IMR-90 (cell line): ENCODE results near the gene GAS5. TPM values are rescaled to one million over a fixed set of nuclear protein-coding genes. Genes with fewer than 3 reads are reported as not detected.

Source experiments
- ATAC-seq: fragments of 200-7000 bp; cut with Tn5 transposase; 2 replicates; pipeline ENCODE4 v1.9.1; 2020; ENCODE audit warnings: low read depth, mild to moderate bottlenecking, moderate library complexity
- BruUV-seq: library from RNA; stranded (reverse); fragments of 400-500 nt; replicated peaks from 2 replicates; lab custom pipeline; 2021; lab: Mats Ljungman, UMichigan
- CTCF ChIA-PET: fragments of 300-600 bp; formaldehyde crosslinking; extraction: SDS; loops from one replicate; lab custom pipeline; 2021; ENCODE audit warnings: antibody characterized with exemption; lab: Yijun Ruan, JAX
- POLR2A ChIA-PET: fragments of 300-600 bp; sonication (Branson Sonifier 250); formaldehyde crosslinking; loops from one replicate; lab custom pipeline; 2022; ENCODE audit warnings: antibody characterized with exemption; ENCODE audit not compliant: unreplicated experiment; lab: Charles Lee
- DNase-seq: peaks from one replicate; pipeline ENCODE4 v3.0.0; 2013
- H2AFZ ChIP-seq: replicated peaks from 2 replicates; pipeline ENCODE3; 2013; ENCODE audit warnings: low read length, mild to moderate bottlenecking; ENCODE audit not compliant: poor library complexity
- H2AK5ac ChIP-seq: 2 replicates; pipeline ENCODE4 v1.6.1; 2013; ENCODE audit warnings: low read depth, low read length, inconsistent platforms
- H2AK9ac ChIP-seq: replicated peaks from 2 replicates; pipeline ENCODE3; 2013; ENCODE audit warnings: mild to moderate bottlenecking, low read depth, low read length, moderate library complexity; ENCODE audit not compliant: poor library complexity
- H2BK120ac ChIP-seq: 2 replicates; pipeline ENCODE4 v1.6.1; 2013; ENCODE audit warnings: low read depth, low read length, inconsistent platforms
- H2BK15ac ChIP-seq: 3 replicates; pipeline ENCODE4 v1.6.1; 2013; ENCODE audit warnings: low read depth, low read length, inconsistent platforms
- H2BK20ac ChIP-seq: 2 replicates; pipeline ENCODE4 v1.6.1; 2013; ENCODE audit warnings: low read depth, mild to moderate bottlenecking, inconsistent platforms, low read length, moderate library complexity
- H2BK5ac ChIP-seq: 2 replicates; pipeline ENCODE4 v1.6.1; 2013; ENCODE audit warnings: mild to moderate bottlenecking, low read depth, low read length, inconsistent platforms; ENCODE audit not compliant: poor library complexity, severe bottlenecking
- H3K14ac ChIP-seq: replicated peaks from 2 replicates; pipeline ENCODE4 v1.6.1; 2013; ENCODE audit warnings: low read depth, low read length, inconsistent platforms
- H3K18ac ChIP-seq: 2 replicates; pipeline ENCODE4 v1.6.1; 2013; ENCODE audit warnings: low read depth, low read length, control low read depth
- H3K23ac ChIP-seq: 2 replicates; pipeline ENCODE4 v1.6.1; 2013; ENCODE audit warnings: low read depth, low read length, inconsistent platforms
- H3K27ac ChIP-seq: 2 replicates; pipeline ENCODE4 v1.5.1; 2013; ENCODE audit warnings: mild to moderate bottlenecking, control low read depth, low read length; ENCODE audit not compliant: insufficient read depth
- H3K27me3 ChIP-seq: 2 replicates; pipeline ENCODE4 v1.6.1; 2013; ENCODE audit warnings: low read length; ENCODE audit not compliant: control insufficient read depth, insufficient read depth
- H3K36me3 ChIP-seq: 2 replicates; pipeline ENCODE4 v1.6.1; 2013; ENCODE audit warnings: low read length, mixed read lengths; ENCODE audit not compliant: control insufficient read depth, insufficient read depth
- H3K4ac ChIP-seq: 2 replicates; pipeline ENCODE4 v1.6.1; 2013; ENCODE audit warnings: low read depth, low read length, inconsistent platforms
- H3K4me1 ChIP-seq: 2 replicates; pipeline ENCODE4 v1.6.1; 2013; ENCODE audit warnings: low read length, mixed read lengths; ENCODE audit not compliant: control insufficient read depth, insufficient read depth
- H3K4me2 ChIP-seq: 2 replicates; pipeline ENCODE4 v1.6.1; 2013; ENCODE audit warnings: low read depth, mild to moderate bottlenecking, control low read depth, low read length, moderate library complexity
- H3K4me3 ChIP-seq: 2 replicates; pipeline ENCODE4 v1.5.1; 2013; ENCODE audit warnings: low read depth, mild to moderate bottlenecking, control low read depth, low read length, moderate library complexity; ENCODE audit not compliant: insufficient read depth
- H3K56ac ChIP-seq: 2 replicates; pipeline ENCODE4 v1.6.1; 2013; ENCODE audit warnings: low read length, inconsistent platforms; ENCODE audit not compliant: insufficient read depth; ENCODE audit errors: extremely low read depth
- H3K79me1 ChIP-seq, 2 experiments: 2 replicates each; pipeline ENCODE4 v1.6.1; 2013; ENCODE audit warnings: low read length in 2 of 2, inconsistent platforms in 1 of 2, low read depth in 1 of 2
- H3K9ac ChIP-seq: 2 replicates; pipeline ENCODE4 v1.6.1; 2013; ENCODE audit warnings: low read depth, low read length, control low read depth
- H3K9me1 ChIP-seq: 2 replicates; pipeline ENCODE4 v1.6.1; 2013; ENCODE audit warnings: low read length, inconsistent platforms; ENCODE audit not compliant: insufficient read depth
- H3K9me3 ChIP-seq: 2 replicates; pipeline ENCODE4 v1.6.1; 2013; ENCODE audit warnings: low read length; ENCODE audit not compliant: control insufficient read depth, insufficient read depth
- H4K20me1 ChIP-seq: 2 replicates; pipeline ENCODE4 v1.6.1; 2013; ENCODE audit warnings: low read length, inconsistent platforms; ENCODE audit not compliant: insufficient read depth
- H4K5ac ChIP-seq: 2 replicates; pipeline ENCODE4 v1.6.1; 2013; ENCODE audit warnings: mild to moderate bottlenecking, low read depth, low read length, control low read depth
- H4K8ac ChIP-seq, 2 experiments: 2 replicates each; pipeline ENCODE4 v1.6.1; 2013; ENCODE audit warnings: low read depth in 2 of 2, low read length in 2 of 2, control low read depth in 1 of 2, inconsistent platforms in 1 of 2
- H4K91ac ChIP-seq: 2 replicates; pipeline ENCODE4 v1.6.1; 2013; ENCODE audit warnings: low read depth, low read length, inconsistent platforms; ENCODE audit not compliant: insufficient read depth
- FOS ChIP-seq: fragments of 150-350 bp; IDR thresholded peaks from 2 replicates; pipeline ENCODE4 v1.6.1; 2016; ENCODE audit warnings: low read depth, low read length
- MAFK ChIP-seq: IDR thresholded peaks from 2 replicates; pipeline ENCODE4 v1.6.1; 2012; ENCODE audit warnings: low read depth, low read length, improper control_type of control experiment
- MAZ ChIP-seq: IDR thresholded peaks from 2 replicates; pipeline ENCODE4 v1.6.1; 2012; ENCODE audit warnings: low read depth, mild to moderate bottlenecking, low read length, improper control_type of control experiment, moderate library complexity, borderline replicate concordance
- MXI1 ChIP-seq: IDR thresholded peaks from 2 replicates; pipeline ENCODE4 v1.6.1; 2012; ENCODE audit warnings: low read depth, mild to moderate bottlenecking, low read length, moderate library complexity, borderline replicate concordance
- NFE2L2 ChIP-seq: fragments of 150-350 bp; IDR thresholded peaks from 2 replicates; pipeline ENCODE4 v1.6.1; 2016; ENCODE audit warnings: low read depth, mild to moderate bottlenecking, low read length
- RAD21 ChIP-seq: IDR thresholded peaks from 2 replicates; pipeline ENCODE4 v1.6.1; 2012; ENCODE audit warnings: low read length, improper control_type of control experiment
- RCOR1 ChIP-seq: IDR thresholded peaks from 2 replicates; pipeline ENCODE4 v1.6.1; 2012; ENCODE audit warnings: mild to moderate bottlenecking, low read length, improper control_type of control experiment; ENCODE audit not compliant: insufficient replicate concordance
- WGBS, 2 experiments: methylation state at CpG; one replicate each; pipeline versions ENCODE4 v1.1.5 to v1.1.7; 2013; ENCODE audit warnings: missing lambda C conversion rate in 2 of 2; ENCODE audit not compliant: insufficient read length in 1 of 2; ENCODE audit errors: extremely low coverage in 2 of 2; 5-methylcytosine and 5-hydroxymethylcytosine counted together
- dilution Hi-C: fragments of 300-500 bp; cut with HindIII; formaldehyde crosslinking; loops from one replicate; pipeline ENCODE4 v1.14.3; 2018; ENCODE audit warnings: low sequenced_read_pairs; ENCODE audit not compliant: unreplicated experiment
- in situ Hi-C: fragments of 300-500 bp; cut with MboI; formaldehyde crosslinking; loops from 3 replicates; pipeline ENCODE4 v1.14.3; 2019; ENCODE audit warnings: low sequenced_read_pairs, inconsistent platforms, mixed read lengths
- intact Hi-C: fragments of 100-400 bp; cut with micrococcal nuclease; formaldehyde crosslinking; loops from 2 replicates; pipeline ENCODE4 v1.10.0; 2022
- polyA plus RNA-seq, 3 experiments: library from polyadenylated mRNA; depleted of rRNA; stranded (reverse); fragments of >200 nt; gene quantifications; 2 replicates each; pipeline ENCODE4 v1.2.3, GENCODE V29; 2012; ENCODE audit warnings: low replicate concordance in 1 of 3
- total RNA-seq: library from RNA; depleted of rRNA; stranded (reverse); fragments of >200 nt; gene quantifications from 2 replicates; pipeline ENCODE4 v1.2.3, GENCODE V29; 2012

Gene GAS5
- total and polyA plus RNA-seq, 2 of the 4 experiments (the other 2 are of a cell fraction) = 380 to 737 TPM

DNA sequence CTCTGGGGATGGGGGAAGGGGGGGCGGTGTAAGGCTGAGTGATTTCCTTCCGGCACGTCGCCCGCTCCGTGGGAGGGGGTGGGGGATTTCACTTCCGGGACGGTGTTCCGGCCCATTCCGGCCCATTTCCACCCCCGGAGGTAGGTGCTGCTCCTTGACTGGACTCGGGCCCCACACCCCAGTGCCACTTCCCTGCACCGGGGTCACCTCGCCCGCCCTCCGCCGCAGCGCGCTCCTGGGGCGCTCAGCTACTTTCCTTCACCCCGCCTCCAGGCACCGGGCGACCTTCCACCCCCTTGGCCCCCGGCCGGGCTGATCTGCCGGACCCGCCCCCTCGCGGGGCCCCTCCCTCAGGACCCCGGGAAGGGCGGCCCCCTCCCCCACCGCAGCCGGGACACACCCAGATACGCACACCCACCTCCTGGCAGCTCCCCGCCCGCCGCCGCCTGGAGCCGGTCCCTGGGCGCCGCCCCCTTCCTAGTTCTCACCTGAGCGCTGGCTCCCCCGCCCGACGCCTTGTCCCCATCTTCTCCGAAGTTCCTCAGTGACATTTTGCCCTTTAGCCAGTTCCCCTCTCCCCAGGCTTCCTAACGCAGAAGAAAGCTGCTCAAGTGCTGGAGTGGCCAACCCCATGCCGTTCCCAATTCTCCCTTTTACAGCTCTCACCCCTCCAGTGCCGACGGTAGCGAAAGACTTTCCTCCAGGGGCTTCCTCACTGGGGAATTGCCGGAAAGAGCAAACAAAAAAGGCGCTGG is 654 bp upstream of the GAS5 start, which contains the start of gene ZBTB37:
ZBTB37 (plus strand) TSS at position 115 of the 755 bp plus-strand sequence. CDS start 1,846 bp downstream, outside the sequence.
- H4K5ac ChIP-seq = peak within 1 kb of the TSS; percentile 58
- intact Hi-C loops = loop anchor here (1.0 to 5.0 kb wide), 3 partner anchors 291 to 1121 kb away; partner anchors contain the start of gene RABGAP1L
- ATAC-seq = peak; percentile 52

More for the DNA sequence above, 654 bp upstream of the GAS5 start, which contains the start of gene ZBTB37:
- Histone ChIP-seq H4K8ac (peak within 1 kb of the TSS; percentile 79 to 85), H4K20me1 (peaks cover 43% of the 10 kb centered on the region), H3K9me1 (no peaks in the 10 kb centered on the region), H2AFZ (peak within 1 kb of the TSS; percentile 96), H3K27ac (peak within 1 kb of the TSS; percentile 80), H3K4me2 (peak within 1 kb of the TSS; percentile 86), H4K91ac (peak within 1 kb of the TSS; percentile 80), H3K9ac (peak within 1 kb of the TSS; percentile 88), H3K9me3 (no peaks in the 10 kb centered on the region), H3K14ac (peak within 1 kb of the TSS; percentile 99), H3K23ac (peak within 1 kb of the TSS; percentile 96), H2BK5ac (peak within 1 kb of the TSS; percentile 76), H2BK120ac (peak within 1 kb of the TSS; percentile 74), H2AK5ac (peak within 1 kb of the TSS; percentile 94), H3K18ac (peak within 1 kb of the TSS; percentile 28), H2BK15ac (no peak within 1 kb of the TSS), H3K56ac (peak within 1 kb of the TSS; percentile 78), H3K36me3 (peaks cover 40% of the 10 kb centered on the region), H3K4me3 (peak within 1 kb of the TSS; percentile 70), H2BK20ac (no peak within 1 kb of the TSS), H3K4me1 (no peaks in the 10 kb centered on the region; the same call in 1 of the 2 replicates), H3K79me1 (peaks cover 12 to 60% of the 10 kb centered on the region in 2 experiments; a peak in 3 of 4 replicates), H2AK9ac (peak within 1 kb of the TSS; percentile 95), H3K27me3 (no peaks in the 10 kb centered on the region), H3K4ac (peak within 1 kb of the TSS; percentile 97)
- in situ Hi-C loops = no loop called here
- BruUV-seq = no TSS peak
- peak; percentile 38 for DNase-seq
- 4% methylated on average over 9 of the region's 53 CpGs; no CpG with 5 or more reads in 1 of the 2 experiments for WGBS, 2 experiments
- ChIA-PET CTCF (no interaction called here), POLR2A (interaction anchor here (0.5 to 0.7 kb wide), 9 partner anchors 10 to 1683 kb away, joined by 3 to 15 read pairs (median 4); no protein-coding TSS in a partner anchor)
- TF ChIP-seq MXI1 = no peak; the same call in 1 of the 2 replicates
- TF ChIP-seq MAZ = no peak
- no peak for TF ChIP-seq FOS
- no peak for TF ChIP-seq MAFK
- no peak for TF ChIP-seq RCOR1
- no peak for TF ChIP-seq NFE2L2
- no peak for TF ChIP-seq RAD21
- dilution Hi-C loops = no loop called here
